T-helper 22 cell (primary cell): ENCODE measurements around the gene ILK.

Experiments used
- DNase-seq: peaks from one replicate; pipeline ENCODE4 v3.0.0-alpha.2; 2020; ENCODE audit warnings: low read depth

Gene ILK

GRCh38 chr11:6603287-6604080 lies at the start of gene ILK, which contains the start of gene RRP8:
Gene ILK, plus strand, starts transcription at chr11:6603774. Its CDS starts 498 bp downstream, at chr11:6604272.
Gene RRP8, minus strand, starts transcription at chr11:6603616. Its CDS starts 114 bp downstream, at chr11:6603502.
- DNase-seq: peak; percentile 76

GRCh38 chr11:6554828-6555706 lies 48.5 kb upstream of the ILK start:
- no peak for DNase-seq

- DNase-seq: no peak
These were observed 47.2 kb upstream of the ILK start for GRCh38 chr11:6556139-6556949.

- DNase-seq: no peak
These were observed 46.5 kb upstream of the ILK start for GRCh38 chr11:6557063-6557462.

- no peak for DNase-seq
These were observed 45.6 kb upstream of the ILK start for GRCh38 chr11:6557761-6558674.

- no peak for DNase-seq
These were observed 44.2 kb upstream of the ILK start for GRCh38 chr11:6559369-6559768.

GRCh38 chr11:6561288-6561687 lies 42.3 kb upstream of the ILK start:
- no peak for DNase-seq

GRCh38 chr11:6563121-6563619 lies 40.4 kb upstream of the ILK start:
- no peak for DNase-seq

GRCh38 chr11:6563667-6564066 lies 39.9 kb upstream of the ILK start:
- no peak for DNase-seq

- DNase-seq: no peak
These were observed 38.2 kb upstream of the ILK start for GRCh38 chr11:6565325-6565724.

- no peak for DNase-seq
These were observed 37.4 kb upstream of the ILK start for GRCh38 chr11:6565988-6566703.

GRCh38 chr11:6566704-6567370 lies 36.7 kb upstream of the ILK start:
- DNase-seq: no peak

GRCh38 chr11:6567371-6567745 lies 36.2 kb upstream of the ILK start:
- DNase-seq: no peak

- no peak for DNase-seq
These were observed 35.2 kb upstream of the ILK start for GRCh38 chr11:6568191-6568918.

- DNase-seq: no peak
These were observed 33.9 kb upstream of the ILK start for GRCh38 chr11:6569706-6570105.

GRCh38 chr11:6570691-6571427 lies 32.7 kb upstream of the ILK start:
- DNase-seq: no peak

GRCh38 chr11:6571434-6572008 lies 32.1 kb upstream of the ILK start:
- no peak for DNase-seq

- DNase-seq: no peak
These were observed 31.4 kb upstream of the ILK start for GRCh38 chr11:6572215-6572614.
